Upper lobe of left lung (tissue), 6 donors: ENCODE data around the gene CXXC4. TPM values are rescaled to one million over a fixed set of nuclear protein-coding genes. Genes with fewer than 3 reads are reported as not detected.

Experiments
- ATAC-seq, 2 donors: fragments of 200-7000 bp; cut with Tn5 transposase; one replicate each; pipeline ENCODE4 v1.9.1; 2022; ENCODE audit warnings: mild to moderate bottlenecking in 2 of 2, moderate library complexity in 2 of 2; ENCODE audit not compliant: low FRiP score in 2 of 2
- DNase-seq, 2 donors: peaks; one replicate each; pipeline ENCODE4 v3.0.0-alpha.2; 2019 to 2020
- H3K27ac ChIP-seq, 4 donors: fragments of 200-600 bp; sonication (generic); one replicate each; pipeline ENCODE4 v1.5.1; 2016 to 2019
- H3K27me3 ChIP-seq, 4 donors: fragments of 200-600 bp; sonication (generic); one replicate each; pipeline ENCODE4 v1.5.1; 2017 to 2019
- H3K36me3 ChIP-seq, 4 donors: fragments of 200-600 bp; sonication (generic); one replicate each; pipeline ENCODE4 v1.5.1; 2016 to 2019
- H3K4me1 ChIP-seq, 4 donors: fragments of 200-600 bp; sonication (generic); one replicate each; pipeline ENCODE4 v1.5.1; 2018 to 2019
- H3K4me3 ChIP-seq, 4 donors: fragments of 200-600 bp; sonication (generic); one replicate each; pipeline ENCODE4 v1.5.1; 2017 to 2019; ENCODE audit warnings: mild to moderate bottlenecking in 2 of 4, moderate library complexity in 1 of 4
- H3K9me3 ChIP-seq, 4 donors: fragments of 200-600 bp; sonication (generic); one replicate each; pipeline ENCODE4 v1.5.1; 2018 to 2019
- EP300 ChIP-seq, 4 donors: sonication (generic); formaldehyde crosslinking; IDR thresholded peaks; one replicate each; pipeline ENCODE4 v1.5.1; 2017; ENCODE audit warnings: antibody characterized with exemption in 4 of 4, control low read depth in 2 of 4
- POLR2A ChIP-seq, 4 donors: fragments of 450-650 bp; IDR thresholded peaks; one replicate each; pipeline ENCODE4 v1.5.1; 2016 to 2017; ENCODE audit warnings: antibody characterized with exemption in 4 of 4, mild to moderate bottlenecking in 2 of 4
- POLR2AphosphoS5 ChIP-seq, 2 donors: sonication (generic); formaldehyde crosslinking; IDR thresholded peaks; one replicate each; pipeline ENCODE4 v1.5.1; 2017; ENCODE audit warnings: antibody characterized with exemption in 2 of 2
- WGBS, 2 donors: methylation state at CpG; one replicate each; pipeline ENCODE4 v1.1.5; 2017 to 2018; 5-methylcytosine and 5-hydroxymethylcytosine counted together
- total RNA-seq, 6 donors: library from RNA; depleted of rRNA in 4 of 6; stranded (reverse); fragments of >200 nt in 4 of 6; gene quantifications; one replicate each; pipeline versions ENCODE4 v1.1.0 to v1.2.1, GENCODE V29; 2016 to 2021
- TF ChIP-seq, protein P1 (sequence below), 6 experiments: fragments of 450-650 bp in 4 of 6; fragments of 200-600 bp in 2 of 6; sonication (generic) in 2 of 6; IDR thresholded peaks; one replicate each; pipeline ENCODE4 v1.5.1; 2016 to 2019; ENCODE audit warnings: antibody characterized with exemption in 6 of 6
- donor health status: DM: no; HTN: no; CAD: no; lungs with moderate emphysema.
- donor health status: DM: no; HTN: yes; CAD: no; lungs with severe emphysema.

Gene CXXC4
- total RNA-seq, 6 donors from 2014 or later: 0.46 to 3.1 (median 1.3) TPM

DNA sequence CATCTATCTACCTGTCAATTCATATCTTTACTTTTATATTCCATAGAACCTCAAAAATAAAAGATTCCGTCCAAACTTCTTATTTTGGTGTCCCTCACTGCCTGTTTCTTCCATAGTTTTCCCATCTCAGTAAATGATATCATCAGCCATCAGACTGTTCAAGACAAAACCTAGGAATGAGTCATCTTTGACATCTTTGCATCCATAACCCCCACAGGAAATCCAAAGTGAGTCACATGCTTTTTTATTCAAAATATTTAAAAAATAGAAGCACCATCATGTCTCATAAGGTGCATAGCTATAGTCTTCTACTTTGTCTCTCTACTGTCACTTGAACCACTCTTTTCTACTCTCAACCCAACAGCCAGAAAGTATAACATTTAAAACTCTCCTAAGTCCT, 29.9 kb upstream of the CXXC4 start:
- DNase-seq (no peak), ATAC-seq (no peak)
- Histone ChIP-seq H3K4me3 (no peak overlapping the region), H3K9me3 (no peaks in the 10 kb centered on the region), H3K36me3 (no peaks in the 10 kb centered on the region), H3K27ac (no peak overlapping the region), H3K27me3 (no peaks in the 10 kb centered on the region), H3K4me1 (no peaks in the 10 kb centered on the region)
- 76 to 83% methylated on average over 1 of the region's 1 CpG for WGBS, 2 donors
- no peak for TF ChIP-seq EP300 (IDR thresholded peaks at IDR 0.05)
- no peak for TF ChIP-seq POLR2AphosphoS5 (IDR thresholded peaks at IDR 0.05)
- TF ChIP-seq, protein P1, sequence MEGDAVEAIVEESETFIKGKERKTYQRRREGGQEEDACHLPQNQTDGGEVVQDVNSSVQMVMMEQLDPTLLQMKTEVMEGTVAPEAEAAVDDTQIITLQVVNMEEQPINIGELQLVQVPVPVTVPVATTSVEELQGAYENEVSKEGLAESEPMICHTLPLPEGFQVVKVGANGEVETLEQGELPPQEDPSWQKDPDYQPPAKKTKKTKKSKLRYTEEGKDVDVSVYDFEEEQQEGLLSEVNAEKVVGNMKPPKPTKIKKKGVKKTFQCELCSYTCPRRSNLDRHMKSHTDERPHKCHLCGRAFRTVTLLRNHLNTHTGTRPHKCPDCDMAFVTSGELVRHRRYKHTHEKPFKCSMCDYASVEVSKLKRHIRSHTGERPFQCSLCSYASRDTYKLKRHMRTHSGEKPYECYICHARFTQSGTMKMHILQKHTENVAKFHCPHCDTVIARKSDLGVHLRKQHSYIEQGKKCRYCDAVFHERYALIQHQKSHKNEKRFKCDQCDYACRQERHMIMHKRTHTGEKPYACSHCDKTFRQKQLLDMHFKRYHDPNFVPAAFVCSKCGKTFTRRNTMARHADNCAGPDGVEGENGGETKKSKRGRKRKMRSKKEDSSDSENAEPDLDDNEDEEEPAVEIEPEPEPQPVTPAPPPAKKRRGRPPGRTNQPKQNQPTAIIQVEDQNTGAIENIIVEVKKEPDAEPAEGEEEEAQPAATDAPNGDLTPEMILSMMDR (IDR thresholded peaks at IDR 0.05): no peak
- TF ChIP-seq POLR2A (IDR thresholded peaks at IDR 0.05): no peak

DNA sequence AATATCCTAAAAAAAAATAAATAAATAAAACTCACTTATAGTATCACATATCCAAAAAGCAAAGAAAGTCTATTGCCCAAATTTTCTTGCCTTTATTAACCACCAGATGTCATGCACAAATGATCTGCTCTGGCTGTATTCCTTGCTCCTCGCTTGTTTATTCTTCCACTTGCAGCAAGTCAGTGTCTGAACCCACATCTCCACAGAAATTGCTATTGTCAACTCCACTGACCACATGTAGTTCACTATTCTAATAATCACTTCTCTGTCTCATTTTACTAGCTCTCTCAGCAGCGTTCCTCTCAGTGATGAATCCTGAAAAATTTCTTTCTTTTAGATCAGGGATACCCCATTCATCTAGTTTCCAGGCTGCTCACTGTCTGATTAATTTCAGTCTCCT, 29.3 kb upstream of the CXXC4 start:
- 33 to 85% methylated on average over 2 of the region's 2 CpGs for WGBS, 2 donors
- TF ChIP-seq POLR2AphosphoS5 (IDR thresholded peaks at IDR 0.05): no peak
- DNase-seq (no peak), ATAC-seq (no peak)
- no peaks in the 10 kb centered on the region for H3K36me3 ChIP-seq
- no peak overlapping the region for H3K4me3 ChIP-seq
- no peaks in the 10 kb centered on the region for H3K27me3 ChIP-seq
- H3K4me1 ChIP-seq: no peaks in the 10 kb centered on the region
- H3K27ac ChIP-seq: no peak overlapping the region
- H3K9me3 ChIP-seq: no peaks in the 10 kb centered on the region

DNA sequence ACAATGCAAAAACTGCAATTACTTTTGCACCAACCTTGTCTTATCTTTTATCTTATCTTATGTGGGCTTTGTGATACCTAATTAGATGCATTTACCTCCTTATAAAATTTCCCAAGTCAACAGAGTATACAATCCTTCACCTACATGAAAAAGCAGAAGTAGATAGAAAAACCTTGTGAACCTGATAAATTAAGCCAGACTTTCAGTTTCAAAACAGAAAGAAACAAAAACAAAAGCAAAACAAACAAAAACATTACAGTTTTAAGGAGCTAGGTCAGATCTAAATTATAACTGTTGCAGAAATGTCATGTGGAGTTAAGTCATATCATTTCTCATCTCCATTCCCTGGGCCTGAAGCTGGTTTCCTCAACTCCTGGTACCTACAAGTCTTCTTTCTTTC, 24.9 kb upstream of the CXXC4 start:
- Histone ChIP-seq H3K27ac (no peak overlapping the region), H3K36me3 (no peaks in the 10 kb centered on the region), H3K27me3 (no peaks in the 10 kb centered on the region), H3K9me3 (no peaks in the 10 kb centered on the region), H3K4me1 (no peaks in the 10 kb centered on the region), H3K4me3 (no peak overlapping the region)
- ATAC-seq (no peak), DNase-seq (no peak)
- TF ChIP-seq POLR2A (IDR thresholded peaks at IDR 0.05): no peak

DNA sequence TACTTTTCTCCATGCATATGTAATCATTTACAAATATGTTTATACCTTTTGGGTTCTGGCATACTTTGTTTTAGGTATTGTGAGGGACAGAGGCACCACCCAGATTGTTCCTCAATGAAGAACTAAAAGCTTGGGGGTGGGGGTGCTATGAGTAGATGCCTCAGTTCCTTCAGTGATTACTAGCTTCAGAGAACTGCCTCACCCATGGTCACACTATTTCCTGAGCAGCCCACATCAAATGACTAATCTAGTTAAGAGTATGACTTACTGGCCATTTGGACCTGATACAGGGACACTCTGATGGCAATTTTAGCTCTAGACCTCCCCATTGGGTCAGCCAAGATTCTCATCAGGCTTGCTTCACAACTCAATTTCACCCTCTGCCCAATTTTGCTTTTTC, 22.2 kb upstream of the CXXC4 start:
- Histone ChIP-seq H3K36me3 (no peaks in the 10 kb centered on the region), H3K9me3 (no peaks in the 10 kb centered on the region), H3K27me3 (no peaks in the 10 kb centered on the region), H3K4me1 (no peaks in the 10 kb centered on the region), H3K27ac (no peak overlapping the region), H3K4me3 (no peak overlapping the region)
- TF ChIP-seq, protein P1 (IDR thresholded peaks at IDR 0.05): no peak
- TF ChIP-seq POLR2AphosphoS5 (IDR thresholded peaks at IDR 0.05): no peak
- no peak for TF ChIP-seq EP300 (IDR thresholded peaks at IDR 0.05)
- no peak for TF ChIP-seq POLR2A (IDR thresholded peaks at IDR 0.05)
- DNase-seq: no peak
- no peak for ATAC-seq

DNA sequence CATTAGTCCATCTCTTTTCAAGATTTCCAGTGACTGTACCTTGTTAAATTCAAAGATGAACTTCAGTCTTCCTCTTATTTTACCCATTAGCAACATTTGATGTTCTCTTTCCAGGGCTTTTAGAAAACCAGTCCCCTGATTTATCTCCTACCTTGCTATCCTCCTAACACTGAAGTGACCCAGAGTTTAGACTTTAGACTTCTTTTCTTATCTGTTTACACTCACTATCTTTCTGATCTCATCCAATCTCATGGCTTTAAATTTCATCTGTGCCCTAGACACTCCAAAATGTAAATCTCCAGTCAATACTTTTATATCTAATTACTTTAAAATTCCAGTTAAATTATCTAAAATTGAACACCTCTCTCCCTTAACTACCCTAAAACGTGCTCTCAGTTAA, 13.5 kb upstream of the CXXC4 start:
- H3K27me3 ChIP-seq: no peaks in the 10 kb centered on the region
- H3K36me3 ChIP-seq: no peaks in the 10 kb centered on the region
- H3K4me3 ChIP-seq: no peak overlapping the region
- DNase-seq (no peak), ATAC-seq (no peak)
- H3K4me1 ChIP-seq: no peaks in the 10 kb centered on the region
- no peaks in the 10 kb centered on the region for H3K9me3 ChIP-seq
- no peak overlapping the region for H3K27ac ChIP-seq
- TF ChIP-seq EP300 (IDR thresholded peaks at IDR 0.05) (no peak), POLR2AphosphoS5 (IDR thresholded peaks at IDR 0.05) (no peak)
- 67 to 71% methylated on average over 1 of the region's 1 CpG for WGBS, 2 donors

DNA sequence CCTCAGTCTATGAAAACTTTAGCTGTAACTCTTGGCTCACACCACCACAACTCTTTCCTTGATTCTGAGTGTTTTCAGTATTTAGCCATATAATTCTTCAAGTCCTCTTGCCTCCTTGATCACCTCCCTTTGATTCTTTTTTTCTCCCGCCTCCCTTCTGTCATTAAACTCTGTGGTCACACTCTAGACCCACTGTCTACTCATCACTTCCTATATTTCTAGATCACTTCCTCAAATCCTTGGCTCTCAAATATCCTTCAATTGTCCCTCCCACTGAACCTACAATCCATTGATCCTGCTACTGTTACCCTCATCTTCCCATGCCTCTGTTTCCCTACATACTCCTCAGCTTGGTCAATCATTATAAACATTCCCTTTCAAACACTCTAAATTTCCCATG, 12.4 kb upstream of the CXXC4 start:
- WGBS, 2 donors: 67 to 84% methylated on average over 1 of the region's 1 CpG
- ATAC-seq (no peak), DNase-seq (no peak)
- Histone ChIP-seq H3K36me3 (no peaks in the 10 kb centered on the region), H3K4me3 (no peak overlapping the region), H3K27ac (no peak overlapping the region), H3K4me1 (no peaks in the 10 kb centered on the region), H3K9me3 (no peaks in the 10 kb centered on the region), H3K27me3 (no peaks in the 10 kb centered on the region)
- no peak for TF ChIP-seq POLR2A (IDR thresholded peaks at IDR 0.05)

DNA sequence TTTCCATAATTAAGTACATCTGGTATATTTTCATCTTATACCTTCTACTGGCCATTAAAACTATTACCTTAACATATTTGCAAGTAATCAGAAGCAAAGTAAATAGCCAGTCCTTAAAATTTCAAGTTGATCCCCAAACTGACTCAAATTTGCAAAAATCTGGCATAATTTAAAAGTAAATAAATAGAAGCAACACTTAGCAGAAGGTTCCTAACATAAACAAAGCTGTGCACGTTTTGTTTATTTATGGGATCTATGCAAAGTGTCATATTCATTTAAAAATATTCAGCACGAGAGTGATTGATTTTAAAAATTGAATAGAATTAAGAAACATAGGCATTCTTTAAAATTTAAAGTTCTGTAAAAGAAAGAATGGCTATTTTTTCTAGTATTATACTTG, 9.8 kb upstream of the CXXC4 start:
- Histone ChIP-seq H3K4me1 (no peaks in the 10 kb centered on the region), H3K27ac (no peak overlapping the region), H3K4me3 (no peak overlapping the region), H3K27me3 (no peaks in the 10 kb centered on the region), H3K36me3 (no peaks in the 10 kb centered on the region), H3K9me3 (no peaks in the 10 kb centered on the region)
- TF ChIP-seq, protein P1 (IDR thresholded peaks at IDR 0.05): no peak
- TF ChIP-seq POLR2A (IDR thresholded peaks at IDR 0.05) (no peak), POLR2AphosphoS5 (IDR thresholded peaks at IDR 0.05) (no peak), EP300 (IDR thresholded peaks at IDR 0.05) (no peak)
- DNase-seq (no peak), ATAC-seq (no peak)
- WGBS, 2 donors: 55 to 62% methylated on average over 2 of the region's 2 CpGs
